Hepatocyte (in vitro differentiated cells): ENCODE data around the gene TM4SF4.

Experiments used
- CTCF ChIP-seq: fragments of 200-600 bp; sonication (generic); IDR thresholded peaks from 2 replicates; pipeline ENCODE4 v1.5.1; 2016; ENCODE audit warnings: antibody characterized with exemption, mild to moderate bottlenecking; ENCODE audit not compliant: poor library complexity
- EZH2 ChIP-seq: fragments of 200-600 bp; sonication (generic); IDR thresholded peaks from 2 replicates; pipeline ENCODE4 v1.6.1; 2016; ENCODE audit warnings: antibody characterized with exemption, mild to moderate bottlenecking, borderline replicate concordance

GRCh38 chr3:149475451-149476060 is 1.1 kb downstream of the TM4SF4 start:
- no peak for TF ChIP-seq EZH2
- TF ChIP-seq CTCF = no peak
